Skin epidermis (tissue), 12 donors: ENCODE measurements around the gene VCAN.

ENCODE experiments used
- H3K27ac ChIP-seq, 21 experiments: fragments of 200-600 bp; sonication (generic) in 11 of 21; one replicate each; pipeline ENCODE4 v1.5.0; 2020; ENCODE audit warnings: mild to moderate bottlenecking in 3 of 21, inconsistent platforms in 2 of 21, moderate library complexity in 2 of 21
- H3K4me3 ChIP-seq, 7 experiments: fragments of 200-600 bp; sonication (generic) in 2 of 7; one replicate each; pipeline ENCODE4 v1.5.0; 2020; ENCODE audit warnings: inconsistent platforms in 2 of 7, mild to moderate bottlenecking in 2 of 7, moderate library complexity in 1 of 7

Gene VCAN

DNA sequence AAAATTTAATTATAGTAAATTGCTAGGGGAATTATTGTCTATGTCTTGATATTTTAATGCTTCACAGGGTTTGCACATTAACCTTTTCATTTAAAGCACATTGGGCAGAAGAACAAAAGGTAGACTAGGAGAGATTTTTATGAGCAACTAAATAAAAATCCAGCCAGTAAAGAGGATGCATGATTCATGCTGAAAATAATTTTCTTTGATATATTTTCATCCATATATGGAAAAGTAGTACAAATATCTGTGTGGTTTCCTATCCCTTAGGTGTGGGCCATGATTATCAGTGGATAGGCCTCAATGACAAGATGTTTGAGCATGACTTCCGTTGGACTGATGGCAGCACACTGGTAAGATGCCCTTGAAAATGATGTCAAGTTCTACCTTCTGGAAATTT is 83.1 kb downstream of the VCAN start:
- peak overlapping the region in 1 of 21 experiments; percentile 1 for H3K27ac ChIP-seq
- H3K4me3 ChIP-seq, result no peak overlapping the region

DNA sequence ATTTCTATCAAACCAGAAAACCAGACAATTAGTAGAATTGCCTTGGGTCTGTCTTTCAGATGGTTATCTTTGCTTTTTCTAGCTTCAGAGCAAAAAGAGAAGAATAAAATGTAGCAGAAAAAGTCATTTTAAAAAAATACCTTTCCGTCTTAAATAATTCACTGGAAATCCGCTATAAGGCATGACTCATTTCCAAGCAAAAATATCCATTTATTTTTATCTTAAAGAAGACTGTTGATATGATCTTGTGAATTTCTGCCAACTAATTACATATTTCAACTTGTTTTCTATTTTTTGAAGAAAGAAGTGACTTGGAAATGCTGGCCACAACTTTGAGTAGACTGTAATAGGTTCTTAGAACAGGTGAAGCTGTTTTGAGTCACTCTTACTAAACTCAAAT is 83.7 kb downstream of the VCAN start:
- H3K4me3 ChIP-seq, result no peak overlapping the region
- H3K27ac ChIP-seq, result peak overlapping the region in 1 of 21 experiments; percentile 1

DNA sequence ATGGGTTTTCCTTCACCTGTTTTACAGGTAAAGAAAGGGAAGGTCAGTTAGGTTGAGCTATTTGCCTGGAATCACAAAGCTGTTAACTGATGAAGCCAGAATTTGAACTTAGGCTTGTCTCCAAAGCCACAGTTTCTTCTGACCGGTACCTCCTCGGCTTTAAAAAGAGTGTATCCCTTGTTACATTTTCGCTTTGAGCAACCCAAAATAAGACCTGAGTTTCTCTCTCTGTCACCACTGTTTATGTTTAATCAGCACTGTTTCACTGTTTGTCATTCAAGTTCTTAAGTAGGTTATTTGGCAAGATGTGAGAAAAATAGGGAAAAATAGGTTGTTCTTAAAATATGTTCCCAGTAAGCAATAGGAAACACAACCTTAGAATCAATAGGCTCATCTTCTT is 84.6 kb downstream of the VCAN start:
- H3K27ac ChIP-seq, result no peak overlapping the region
- H3K4me3 ChIP-seq, result no peak overlapping the region

DNA sequence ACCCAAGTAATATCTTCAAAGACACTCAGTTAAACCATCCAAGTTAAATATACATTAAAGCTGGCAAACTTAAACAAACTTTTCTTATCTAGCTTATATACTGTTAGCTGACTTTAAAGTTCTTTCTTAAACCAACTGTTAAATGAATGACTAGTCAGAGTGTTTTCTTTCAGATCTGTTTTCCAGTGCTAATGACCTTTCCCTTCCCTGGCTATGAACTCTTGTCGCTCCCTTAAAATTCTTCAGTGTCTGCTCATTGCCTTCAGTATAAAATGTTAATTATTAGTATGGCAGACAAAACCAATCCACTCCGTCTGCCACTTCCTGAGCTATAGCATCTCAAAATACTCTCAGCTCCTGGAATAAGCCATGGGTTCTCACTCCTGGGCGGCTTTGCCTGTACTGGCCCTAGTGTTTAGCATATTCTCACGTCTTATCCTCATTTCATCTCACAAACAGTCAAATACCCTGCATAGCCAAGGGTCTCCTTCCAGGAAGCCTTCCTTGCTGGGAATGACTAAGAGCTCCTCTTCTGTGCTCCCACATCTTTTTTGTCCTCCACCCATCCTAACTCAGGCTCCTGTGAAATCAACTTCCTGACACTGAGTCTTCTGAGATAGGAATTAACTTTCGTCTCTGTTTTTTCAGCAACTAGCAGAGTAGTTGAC is 87.7 kb downstream of the VCAN start:
- H3K27ac ChIP-seq, result no peak overlapping the region

DNA sequence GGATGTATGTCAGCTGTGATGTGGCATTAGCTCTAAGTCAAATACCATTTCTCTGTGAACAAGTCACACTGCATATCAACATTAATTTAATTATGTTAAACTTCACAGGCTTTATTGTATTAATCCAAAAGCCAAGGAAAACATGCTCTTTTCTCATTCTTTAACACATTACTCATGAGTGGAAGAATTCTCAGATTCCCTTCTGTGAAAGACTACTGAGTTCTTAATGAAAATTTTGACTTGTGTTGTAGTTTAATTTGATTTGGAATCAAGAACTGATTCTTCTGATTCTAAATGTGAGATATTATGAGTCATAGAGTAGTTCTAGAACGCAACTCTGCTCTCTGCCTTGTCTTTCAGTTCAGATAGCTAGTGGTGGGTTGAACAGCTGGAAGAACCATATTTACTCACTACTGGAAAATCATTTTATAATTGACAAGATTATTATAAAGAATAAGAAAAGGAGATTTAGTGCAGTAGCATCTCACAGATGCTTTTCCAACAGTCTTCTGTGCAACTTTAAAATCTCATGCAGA is 90.6 kb downstream of the VCAN start:
- H3K4me3 ChIP-seq, result no peak overlapping the region
- no peak overlapping the region for H3K27ac ChIP-seq

More for the DNA sequence above, 87.7 kb downstream of the VCAN start:
- no peak overlapping the region for H3K4me3 ChIP-seq

DNA sequence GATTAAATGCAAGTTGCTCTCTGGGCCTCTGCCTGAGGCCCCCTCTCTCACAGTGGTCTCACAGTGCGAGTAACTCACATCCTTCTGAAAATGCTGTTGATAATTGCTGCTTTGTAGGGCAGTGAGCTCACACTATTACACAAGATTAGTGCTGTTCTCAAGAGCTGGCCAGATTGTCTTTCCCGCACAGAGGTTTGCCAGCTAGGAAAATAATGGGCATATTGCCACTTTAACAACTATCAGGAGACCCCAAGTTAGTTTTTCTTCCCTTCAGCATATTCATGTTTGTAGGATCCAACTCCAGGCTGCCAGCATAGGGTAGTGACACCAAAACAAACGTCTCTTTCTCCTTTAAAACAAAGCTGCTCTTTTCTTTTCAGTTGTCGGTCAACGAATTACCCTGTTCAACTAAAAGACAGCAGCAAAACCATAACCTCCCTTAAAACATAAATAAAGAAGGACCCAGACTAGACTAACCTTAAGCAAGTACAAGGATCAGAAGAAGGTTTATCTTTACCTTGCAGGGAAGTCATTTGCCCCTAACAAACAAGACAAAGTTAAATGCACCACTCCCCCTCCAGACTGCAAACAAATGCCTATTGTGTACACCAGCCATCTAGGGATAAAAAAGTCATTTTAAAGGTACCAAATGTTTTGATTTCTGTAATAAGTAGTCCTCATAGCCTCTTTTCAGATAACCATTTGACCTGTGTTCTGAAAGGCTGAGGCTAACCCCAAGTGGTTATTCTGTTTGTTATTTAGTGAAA is 91.4 kb downstream of the VCAN start:
- peak overlapping the region in 2 of 21 experiments; percentile 7 to 23 for H3K27ac ChIP-seq
- no peak overlapping the region for H3K4me3 ChIP-seq

DNA sequence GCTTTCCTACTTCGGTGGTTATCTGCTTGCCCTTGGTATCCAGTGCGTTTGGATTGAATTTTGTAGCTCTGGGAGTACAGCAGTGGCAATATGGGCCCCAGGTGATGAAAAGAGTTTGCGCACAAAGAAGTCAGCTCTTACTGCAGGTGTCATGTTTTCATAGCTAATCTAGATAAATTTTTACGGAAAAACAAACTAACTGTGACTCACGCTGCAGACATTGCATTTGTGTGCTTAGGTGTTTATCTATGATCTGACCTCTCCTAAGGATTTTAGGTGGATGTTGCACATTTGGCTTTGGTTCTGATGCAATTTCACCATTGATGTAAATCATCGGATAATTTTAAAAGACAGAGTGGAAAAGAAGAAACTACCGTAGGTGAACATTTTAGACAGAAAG is 92.1 kb downstream of the VCAN start:
- Histone ChIP-seq H3K27ac (peak overlapping the region in 1 of 21 experiments; percentile 7), H3K4me3 (no peak overlapping the region)

DNA sequence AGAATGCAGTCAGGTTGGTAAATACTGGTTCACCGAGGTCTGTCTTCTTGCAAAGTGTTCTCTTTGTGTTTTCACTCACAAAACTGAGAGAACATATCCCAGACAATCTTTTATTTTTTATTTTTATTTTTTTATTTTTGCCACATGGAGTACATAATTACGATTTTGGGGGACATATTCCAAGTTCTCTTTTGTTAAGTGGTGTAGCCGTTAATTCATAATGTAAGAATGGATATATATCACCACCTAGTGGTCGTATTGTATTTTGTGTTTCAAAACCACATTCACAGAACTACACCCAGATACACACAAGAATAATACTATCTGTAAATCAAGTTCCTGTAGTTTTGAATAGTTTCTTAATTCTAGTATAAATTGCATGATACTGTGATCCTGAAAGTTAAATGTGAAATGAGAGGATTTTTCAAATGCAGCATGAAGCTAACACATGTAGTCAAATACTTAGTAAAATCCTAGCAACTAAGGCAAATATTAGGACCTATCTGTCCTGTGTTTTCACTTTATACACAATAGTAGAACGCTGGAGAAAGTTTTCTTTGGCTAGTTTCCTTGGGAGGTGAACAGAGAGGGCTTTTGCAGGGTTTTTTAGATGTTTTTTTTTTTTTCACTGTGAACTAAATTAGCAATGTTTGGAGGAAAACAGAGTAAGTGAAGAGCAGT is 92.7 kb downstream of the VCAN start:
- H3K27ac ChIP-seq, result no peak overlapping the region

DNA sequence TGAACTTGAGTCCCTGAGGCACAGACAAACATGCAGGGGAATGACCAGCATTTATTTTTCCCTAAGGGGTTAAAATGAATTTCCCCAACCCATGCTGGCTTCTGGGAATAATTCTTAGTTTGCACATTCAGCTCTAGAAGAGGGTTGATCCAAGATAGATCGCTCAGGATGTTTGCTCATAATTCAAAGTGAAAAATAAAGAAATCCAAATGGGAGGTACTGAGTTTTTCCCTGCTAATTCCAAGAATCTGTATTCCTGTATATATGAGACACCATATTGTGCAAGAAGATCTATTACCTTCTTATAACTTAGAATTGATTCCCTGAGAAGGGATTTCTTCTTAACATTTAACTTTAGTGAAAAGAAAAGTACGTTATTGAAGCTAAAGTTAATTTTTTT is 96.2 kb downstream of the VCAN start:
- H3K4me3 ChIP-seq, result no peak overlapping the region
- peak overlapping the region in 3 of 21 experiments; percentile 6 to 39 (median 21) for H3K27ac ChIP-seq

More for the DNA sequence above, 92.7 kb downstream of the VCAN start:
- no peak overlapping the region for H3K4me3 ChIP-seq

DNA sequence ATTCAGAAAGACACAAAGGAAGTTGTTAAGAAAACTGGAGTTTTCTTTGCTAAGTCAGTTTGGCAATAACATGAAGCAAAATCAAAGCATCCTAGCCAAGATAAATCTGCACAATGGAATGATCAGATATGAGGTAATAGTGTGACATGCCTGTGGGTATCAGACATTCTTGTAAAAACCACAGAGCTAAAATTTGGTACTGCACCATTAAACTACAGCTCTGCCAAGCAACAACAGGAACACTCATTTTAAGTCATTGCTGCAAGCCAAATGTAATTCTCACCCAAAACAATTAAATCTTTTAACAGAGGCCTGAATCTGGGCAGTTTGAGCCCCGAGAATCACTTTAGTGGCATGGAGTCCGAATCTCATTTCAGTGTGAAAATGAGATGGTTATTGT is 96.6 kb downstream of the VCAN start:
- H3K27ac ChIP-seq, result peak overlapping the region in 1 of 21 experiments; percentile 21

DNA sequence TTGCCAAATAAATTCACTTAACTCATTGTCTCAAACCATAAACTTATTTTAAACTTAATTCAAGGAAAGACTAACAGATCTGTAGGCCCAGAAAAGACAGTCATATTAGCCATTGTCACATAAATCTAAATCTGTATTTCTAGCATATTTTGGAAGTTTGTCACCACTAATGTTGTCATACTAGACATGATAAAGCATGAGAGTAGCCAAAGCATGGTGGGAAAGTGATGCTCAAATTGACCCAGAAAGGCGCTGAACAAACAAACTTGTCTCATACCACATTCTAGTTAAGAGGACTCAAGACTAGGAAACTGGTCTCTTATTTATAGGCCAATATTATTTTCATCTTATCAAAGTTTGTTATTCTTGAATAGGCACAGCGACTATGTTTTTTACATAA is 99.4 kb downstream of the VCAN start:
- Histone ChIP-seq H3K4me3 (no peak overlapping the region), H3K27ac (no peak overlapping the region)

More for the DNA sequence above, 96.6 kb downstream of the VCAN start:
- H3K4me3 ChIP-seq, result no peak overlapping the region

DNA sequence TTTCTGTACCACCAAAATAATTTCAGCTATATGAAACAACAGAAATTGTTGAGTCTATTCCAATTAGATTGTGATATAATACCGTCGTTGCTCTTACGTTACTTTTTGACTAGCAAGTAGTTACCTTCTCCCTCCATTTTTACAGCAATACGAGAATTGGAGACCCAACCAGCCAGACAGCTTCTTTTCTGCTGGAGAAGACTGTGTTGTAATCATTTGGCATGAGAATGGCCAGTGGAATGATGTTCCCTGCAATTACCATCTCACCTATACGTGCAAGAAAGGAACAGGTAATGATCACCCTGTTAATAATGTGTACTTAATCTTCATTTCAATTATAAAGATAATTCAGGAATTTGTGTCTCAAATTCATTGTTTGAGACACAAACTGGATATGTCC is 100.7 kb downstream of the VCAN start:
- Histone ChIP-seq H3K4me3 (no peak overlapping the region), H3K27ac (no peak overlapping the region)

DNA sequence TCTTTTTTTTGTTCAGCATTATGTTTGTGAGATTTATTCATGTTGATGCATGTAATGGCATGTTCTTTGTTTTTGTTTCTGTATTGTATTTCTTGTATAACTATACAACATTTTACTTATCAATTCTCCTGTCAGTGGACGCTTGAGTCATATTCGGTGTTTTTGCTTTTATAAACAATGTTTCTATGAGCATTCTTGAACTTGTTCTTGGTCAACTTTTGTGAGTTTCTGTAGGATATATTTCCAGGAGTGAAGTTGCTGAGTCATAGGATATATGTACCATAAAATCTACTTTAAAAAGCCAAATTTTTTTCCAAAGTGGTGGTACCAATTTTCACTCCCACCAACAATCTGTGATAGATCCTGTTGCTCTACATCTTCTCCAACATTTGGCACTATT is 104.8 kb downstream of the VCAN start:
- no peak overlapping the region for H3K27ac ChIP-seq
- no peak overlapping the region for H3K4me3 ChIP-seq

DNA sequence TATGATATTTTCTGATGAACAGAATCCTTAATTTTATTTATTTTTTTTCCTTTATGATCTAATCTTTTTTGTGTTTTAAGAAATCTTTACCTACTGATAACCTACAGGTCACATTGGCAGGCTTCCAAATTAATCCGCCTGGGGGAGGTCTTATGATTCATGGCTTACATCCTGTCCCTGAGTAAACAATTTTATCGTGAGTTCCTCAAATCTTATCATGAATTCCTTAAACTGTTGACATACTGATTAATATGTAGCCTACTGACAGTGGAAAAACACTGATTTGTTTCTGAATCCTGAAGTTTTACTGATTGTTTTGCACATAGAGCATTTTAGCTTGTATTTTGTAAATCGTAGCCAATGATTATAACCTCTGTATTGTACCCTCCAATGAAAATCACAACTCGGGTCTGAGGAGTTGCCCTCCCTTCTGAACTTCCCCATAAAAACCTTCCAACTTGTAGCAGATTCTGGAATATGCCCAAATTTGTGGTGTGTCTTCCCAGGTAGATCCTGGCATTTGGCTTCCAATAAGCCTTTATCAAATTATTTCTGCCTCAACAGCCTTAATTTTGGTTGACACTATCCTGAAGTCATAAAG is 105.6 kb downstream of the VCAN start:
- no peak overlapping the region for H3K27ac ChIP-seq
- H3K4me3 ChIP-seq, result no peak overlapping the region

DNA sequence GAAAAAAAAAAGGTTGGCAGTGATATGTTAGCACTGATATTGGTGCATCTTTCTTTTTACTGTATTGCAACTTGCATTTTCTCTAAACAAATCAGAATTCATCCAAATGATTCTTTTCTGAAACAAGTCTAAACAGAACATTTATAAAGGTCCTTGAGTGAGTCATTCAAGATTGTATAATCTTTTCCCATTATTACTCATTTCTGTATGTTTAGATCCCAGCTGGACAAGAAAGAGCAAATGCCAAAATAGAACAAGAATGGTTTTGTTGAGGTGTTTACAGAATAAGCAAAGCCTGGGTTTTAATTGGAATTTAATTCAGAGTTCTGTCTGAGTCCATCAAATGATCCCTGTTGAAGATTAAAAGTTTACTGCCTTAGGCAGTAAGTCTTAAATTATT is 112.3 kb downstream of the VCAN start:
- Histone ChIP-seq H3K4me3 (no peak overlapping the region), H3K27ac (no peak overlapping the region)

DNA sequence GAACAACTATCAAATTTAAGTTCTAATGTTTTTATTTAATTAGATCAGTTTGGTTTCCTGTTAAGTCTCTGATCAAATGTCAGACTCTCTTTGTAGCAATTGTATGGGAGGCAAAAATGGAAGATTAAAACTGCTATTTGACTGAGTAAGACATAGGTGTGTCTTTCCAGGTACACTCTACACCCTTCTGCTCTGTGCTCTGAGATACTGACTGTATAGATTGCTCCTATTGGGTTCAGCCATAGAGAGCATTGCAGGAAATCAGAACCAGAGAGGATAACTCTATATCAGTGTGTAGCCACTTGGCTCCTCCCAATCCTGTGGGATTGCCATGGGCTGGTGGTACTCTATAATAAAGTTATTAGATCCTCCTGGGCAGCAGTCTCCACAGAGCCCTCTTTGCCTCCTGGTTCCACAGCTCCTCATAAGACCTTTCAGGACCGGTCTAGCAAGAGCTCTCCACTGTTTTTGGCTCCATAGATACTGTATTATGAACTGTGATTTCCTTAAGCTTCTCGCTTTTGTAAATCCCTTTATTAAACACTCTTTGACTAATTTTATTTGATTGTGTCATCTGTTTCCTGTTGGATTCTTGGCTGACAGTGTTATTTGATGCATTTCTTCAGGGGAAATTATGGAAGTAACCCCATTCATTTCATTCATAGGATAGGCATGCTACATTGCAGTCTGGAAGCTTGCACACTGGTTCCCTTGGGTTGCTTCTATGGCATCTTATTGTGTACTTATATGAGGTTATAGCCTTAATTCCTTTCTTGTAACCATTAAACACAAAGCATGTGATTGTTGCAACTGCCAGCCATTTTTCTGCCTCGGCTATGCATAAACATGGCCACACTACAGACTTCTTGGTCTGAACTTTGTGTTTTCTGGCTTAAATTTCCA is 115.6 kb downstream of the VCAN start:
- no peak overlapping the region for H3K27ac ChIP-seq

DNA sequence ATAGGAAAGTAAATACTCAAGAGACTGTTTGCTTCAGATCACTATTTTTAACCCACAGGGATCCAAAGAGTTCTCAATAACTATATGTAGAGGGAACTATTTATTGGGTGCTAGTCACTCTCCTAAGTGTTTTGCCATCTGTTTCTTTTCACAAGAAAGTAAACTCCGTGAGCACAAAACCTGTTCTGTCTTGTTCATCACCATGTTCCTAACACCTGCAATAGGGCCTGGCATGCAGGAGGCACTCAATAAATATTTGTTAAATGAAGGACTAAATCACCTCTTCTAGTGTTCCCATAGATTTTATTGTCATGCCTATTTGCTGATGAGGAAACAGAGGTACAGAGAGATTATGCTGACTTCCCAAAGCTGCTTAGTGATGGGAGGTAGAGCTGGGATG is 118.2 kb downstream of the VCAN start:
- H3K27ac ChIP-seq, result no peak overlapping the region
- no peak overlapping the region for H3K4me3 ChIP-seq

More for the DNA sequence above, 115.6 kb downstream of the VCAN start:
- no peak overlapping the region for H3K4me3 ChIP-seq

DNA sequence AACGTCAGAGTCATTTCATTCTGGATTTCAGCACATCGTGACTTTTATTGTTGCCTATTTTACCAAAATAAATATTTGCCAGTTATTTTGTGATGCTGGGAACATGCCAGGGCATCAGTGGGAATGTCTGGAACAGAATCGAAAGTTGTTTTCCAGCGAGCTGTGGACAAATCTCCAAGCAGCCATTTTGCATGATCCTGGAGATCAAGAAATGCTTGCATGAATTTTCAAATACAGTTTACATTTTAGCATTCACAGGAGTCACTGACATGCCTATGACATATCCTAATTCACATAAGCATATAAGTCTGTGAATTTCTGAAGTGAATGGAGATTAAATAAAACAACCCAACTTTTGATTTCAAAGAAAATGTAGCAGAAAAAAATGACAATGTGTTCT is 119.4 kb downstream of the VCAN start:
- Histone ChIP-seq H3K27ac (no peak overlapping the region), H3K4me3 (no peak overlapping the region)

DNA sequence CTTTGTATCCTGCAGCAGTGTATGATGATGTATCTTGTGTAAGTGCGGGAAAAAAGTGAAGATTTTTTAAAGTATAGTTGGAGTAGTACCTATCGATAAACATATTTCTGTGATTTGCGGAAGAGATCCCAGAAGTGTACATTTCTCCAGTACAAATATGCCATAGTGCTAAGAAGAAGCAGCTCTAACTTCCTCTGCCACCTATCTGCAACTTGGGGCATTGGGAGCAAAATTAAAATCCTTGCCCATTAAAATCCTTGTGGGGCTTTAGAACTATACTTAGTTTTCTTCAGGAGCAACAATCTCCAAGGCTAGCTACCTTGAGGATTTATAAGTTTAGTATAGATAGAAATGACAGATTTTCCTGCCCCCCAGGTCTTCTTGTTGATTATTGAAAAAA is 123.7 kb downstream of the VCAN start:
- no peak overlapping the region for H3K4me3 ChIP-seq

More for the DNA sequence above, 123.7 kb downstream of the VCAN start:
- H3K27ac ChIP-seq, result no peak overlapping the region
